ENCODE measurements around the gene TMEM258. TPM values are rescaled to one million over a fixed set of nuclear protein-coding genes. Genes with fewer than 3 reads are reported as not detected.

The TMEM258 gene
- total and polyA plus RNA-seq, 2 of the 4 experiments (the other 2 are of a cell fraction), result 107 to 280 TPM

DNA sequence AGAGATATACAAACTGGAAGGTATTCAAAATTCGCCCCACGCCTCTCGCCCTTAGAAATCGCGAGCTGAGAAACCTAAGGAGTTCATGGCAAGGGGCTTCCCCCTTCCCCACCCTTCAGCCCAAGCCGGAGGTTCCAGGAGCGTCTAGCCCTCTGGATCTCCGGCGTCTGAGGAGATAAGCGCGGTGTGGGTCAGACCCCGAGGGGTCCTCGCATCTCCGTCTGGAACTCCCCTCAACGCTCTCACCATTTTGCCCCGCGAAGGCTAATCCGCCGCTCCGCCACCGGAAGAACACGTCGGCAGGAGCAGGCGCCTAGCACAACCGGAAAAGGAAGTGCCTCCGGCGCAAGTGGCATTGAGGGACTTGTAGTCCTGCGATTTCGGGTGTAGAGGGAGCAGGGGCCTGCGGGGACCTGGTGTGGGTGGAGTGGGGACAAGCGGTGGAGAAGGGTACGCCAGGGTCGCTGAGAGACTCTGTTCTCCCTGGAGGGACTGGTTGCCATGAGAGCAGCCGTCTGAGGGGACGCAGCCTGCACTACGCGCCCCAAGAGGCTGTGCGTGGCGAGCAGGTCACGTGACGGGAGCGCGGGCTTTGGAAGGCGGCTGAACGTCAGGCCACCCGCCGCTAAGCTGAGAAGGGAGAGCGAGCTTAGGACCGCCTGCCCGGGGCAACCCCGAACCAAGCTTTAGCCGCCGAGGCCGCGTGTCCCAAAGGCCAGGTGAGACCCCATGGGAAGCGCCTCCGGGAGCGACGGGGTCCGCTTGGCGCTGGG is at the start of gene TMEM258, which contains the start of gene FEN1 (continued):
- TF ChIP-seq CHD1 (IDR thresholded peaks at IDR 0.05; ENCODE audit: low read depth, low read length) (peak; percentile 30; the same call in 1 of the 2 replicates), POLR2A (IDR thresholded peaks at IDR 0.05; ENCODE audit: low read depth, low read length) (peak; percentile 95), NFE2L2 (IDR thresholded peaks at IDR 0.05; ENCODE audit: low read depth, low read length) (no peak), MAZ (IDR thresholded peaks at IDR 0.05; ENCODE audit: borderline replicate concordance, low read depth, low read length) (0 out of 2 replicates have a peak, but pooled peaks have one; percentile 26), RAD21 (IDR thresholded peaks at IDR 0.05; ENCODE audit: low read length) (no peak)

All from IMR-90 (cell line).